Umbilical cord (tissue), 2 donors: ENCODE measurements around the gene ZNF784. TPM values are rescaled to one million over a fixed set of nuclear protein-coding genes. Genes with fewer than 3 reads are reported as not detected.

Experiments
- DNase-seq: peaks from one replicate; pipeline ENCODE4 v3.0.0-alpha.2; 2015; ENCODE audit warnings: low spot score
- total RNA-seq: library from RNA; depleted of rRNA; stranded (reverse); fragments of >200 nt; gene quantifications from one replicate; pipeline ENCODE4 v1.2.3, GENCODE V29; 2014; ENCODE audit warnings: low replicate concordance; ENCODE audit not compliant: insufficient read depth

Gene ZNF784
- total RNA-seq, 1 donor from 2014 or later = 5.1 TPM

GRCh38 chr19:55643003-55643886 is 18.9 kb upstream of the ZNF784 start, which contains the start of gene ZNF581:
TSS of gene ZNF581 (plus strand) at chr19:55643649. CDS start at chr19:55644572, 923 bp downstream.
- DNase-seq = peak; percentile 79

- peak; percentile 42 for DNase-seq
These were observed 18.0 kb upstream of the ZNF784 start for GRCh38 chr19:55642153-55643002.

GRCh38 chr19:55641426-55642152 is 17.2 kb upstream of the ZNF784 start:
- DNase-seq = no peak

GRCh38 chr19:55640577-55641425 is 16.4 kb upstream of the ZNF784 start, which contains the start of gene ZNF580:
TSS of gene ZNF580 (plus strand) at chr19:55641002. CDS start at chr19:55642509, 1,507 bp downstream.
- peak; percentile 92 for DNase-seq

- DNase-seq = peak; percentile 72
These were observed 15.7 kb upstream of the ZNF784 start for GRCh38 chr19:55640043-55640576.

GRCh38 chr19:55638864-55639359 is 14.5 kb upstream of the ZNF784 start:
- no peak for DNase-seq

GRCh38 chr19:55637534-55637933 is 13.2 kb upstream of the ZNF784 start:
- no peak for DNase-seq

GRCh38 chr19:55636723-55637122 is 12.4 kb upstream of the ZNF784 start:
- DNase-seq = no peak

- DNase-seq = no peak
These were observed 11.6 kb upstream of the ZNF784 start for GRCh38 chr19:55635856-55636440.

GRCh38 chr19:55635334-55635717 is 11.0 kb upstream of the ZNF784 start:
- no peak for DNase-seq

GRCh38 chr19:55633861-55634260 is 9.5 kb upstream of the ZNF784 start:
- no peak for DNase-seq

GRCh38 chr19:55632463-55632834 is 8.1 kb upstream of the ZNF784 start:
- peak; percentile 93 for DNase-seq

- no peak for DNase-seq
These were observed 2.0 kb upstream of the ZNF784 start for GRCh38 chr19:55626350-55626749.

GRCh38 chr19:55625004-55625326 is 599 bp upstream of the ZNF784 start:
- DNase-seq = no peak

- no peak for DNase-seq
These were observed 805 bp downstream of the ZNF784 start for GRCh38 chr19:55623561-55623960.

- no peak for DNase-seq
These were observed 1.2 kb downstream of the ZNF784 start for GRCh38 chr19:55623130-55623529.

- no peak for DNase-seq
These were observed 2.0 kb downstream of the ZNF784 start for GRCh38 chr19:55622242-55622969.

- DNase-seq = no peak
These were observed 2.6 kb downstream of the ZNF784 start for GRCh38 chr19:55621673-55622231.

GRCh38 chr19:55621205-55621672 is 3.1 kb downstream of the ZNF784 start:
- DNase-seq = no peak
